ENCODE data around the gene SBDS.
A peak's percentile ranks its signal among the peaks of the same experiment; 100 is the strongest.
"Not testable (repeated sequence)": the region's sequence is repeated elsewhere in the genome, so short reads cannot be mapped to it uniquely, and the experiment has no call there.

SBDS gene

DNA sequence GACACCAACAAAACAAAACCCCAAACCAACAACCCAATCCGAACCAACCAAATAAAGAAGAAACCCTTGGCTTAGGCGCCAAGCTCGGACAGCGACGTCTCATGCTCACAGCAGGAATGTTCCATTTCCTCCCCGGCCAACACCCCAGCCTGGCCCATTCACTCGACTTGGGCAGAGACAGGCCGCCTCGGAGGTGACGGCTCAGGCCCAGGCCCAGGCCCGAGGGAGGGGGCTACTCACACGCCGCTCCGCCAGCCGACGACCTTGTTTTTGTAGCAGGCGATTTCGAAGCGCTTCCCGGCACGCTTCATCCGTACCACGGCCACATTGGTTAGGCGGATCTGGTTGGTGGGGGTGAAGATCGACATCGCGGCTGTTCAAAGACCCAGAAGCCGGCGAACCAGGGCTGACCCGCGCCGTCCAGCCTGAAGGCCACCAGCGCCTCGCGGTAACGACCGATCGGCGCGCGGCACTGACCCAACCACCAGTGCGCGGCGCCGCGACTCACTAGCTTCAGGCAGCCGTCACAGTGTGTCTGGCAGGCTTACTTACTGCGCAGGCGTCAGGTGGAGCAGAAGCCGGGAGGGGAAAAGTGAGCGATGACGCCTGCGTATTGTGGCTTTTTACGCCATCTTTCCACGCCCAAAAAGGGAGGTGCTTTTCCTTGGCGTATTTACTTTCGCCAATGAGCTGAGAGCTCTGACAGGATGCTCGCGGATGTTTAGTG lies at the start of gene SBDS:
SBDS (minus strand) TSS at position 537 of the 727 bp plus-strand sequence; CDS start at position 368, 169 bp downstream.
- peak; percentile 83 for DNase-seq (ENCODE audit: low read depth, low spot score)

DNA sequence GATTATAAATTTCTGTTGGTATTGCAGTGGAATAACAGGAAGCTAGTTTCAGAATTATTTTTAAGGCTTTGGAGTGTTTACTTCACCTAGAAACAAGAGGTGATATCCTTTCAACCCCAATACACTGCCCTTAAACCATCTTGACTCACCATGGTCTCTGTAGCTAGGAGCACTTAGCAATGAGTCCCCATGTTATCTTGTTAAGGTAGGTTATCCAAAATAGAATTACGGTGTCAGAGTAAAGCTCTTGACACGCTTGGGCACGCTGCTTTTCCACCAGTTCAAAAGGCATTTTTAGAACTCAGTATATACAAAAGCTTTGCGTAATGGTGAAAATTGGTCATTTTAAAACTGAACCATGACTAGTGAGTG lies 48.2 kb upstream of the SBDS start:
- DNase-seq (ENCODE audit: low read depth, low spot score) = not testable (repeated sequence)

DNA sequence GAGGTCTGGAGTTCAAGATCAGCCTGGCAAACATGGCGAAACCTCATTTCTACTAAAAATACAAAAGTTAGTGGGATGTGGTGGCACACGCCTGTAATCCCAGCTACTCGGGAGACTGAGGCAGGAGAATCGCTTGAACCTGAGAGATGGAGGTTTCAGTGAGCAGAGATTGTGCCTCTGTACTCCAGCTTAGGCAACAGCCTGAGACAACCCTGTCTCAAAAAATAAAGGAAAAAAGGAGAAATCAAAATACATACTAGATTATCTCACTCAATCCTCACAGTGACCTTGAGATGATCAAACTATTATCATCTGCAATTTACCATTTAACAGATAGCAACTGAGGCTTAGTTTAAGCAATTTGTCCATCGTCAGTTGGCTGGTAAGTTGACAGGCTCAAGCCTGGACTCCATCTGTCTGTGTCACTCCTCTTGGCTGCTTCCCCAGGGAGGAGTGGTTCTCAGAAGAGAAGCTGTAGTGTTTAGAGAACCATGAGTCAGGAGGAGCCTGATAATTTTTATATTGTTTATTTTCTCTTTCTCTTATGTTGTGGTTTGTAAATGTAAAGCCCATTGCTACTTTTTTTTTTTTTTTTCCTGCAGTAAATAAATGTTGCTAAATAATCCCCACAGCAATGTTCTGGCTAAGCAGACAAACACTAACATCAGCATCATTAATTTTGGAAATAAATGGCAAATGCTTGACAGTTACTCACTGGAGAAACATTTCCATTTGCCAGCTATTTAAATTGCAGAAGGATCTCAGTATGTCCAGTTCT lies 47.6 kb upstream of the SBDS start:
- DNase-seq (ENCODE audit: low read depth, low spot score) = not testable (repeated sequence)

DNA sequence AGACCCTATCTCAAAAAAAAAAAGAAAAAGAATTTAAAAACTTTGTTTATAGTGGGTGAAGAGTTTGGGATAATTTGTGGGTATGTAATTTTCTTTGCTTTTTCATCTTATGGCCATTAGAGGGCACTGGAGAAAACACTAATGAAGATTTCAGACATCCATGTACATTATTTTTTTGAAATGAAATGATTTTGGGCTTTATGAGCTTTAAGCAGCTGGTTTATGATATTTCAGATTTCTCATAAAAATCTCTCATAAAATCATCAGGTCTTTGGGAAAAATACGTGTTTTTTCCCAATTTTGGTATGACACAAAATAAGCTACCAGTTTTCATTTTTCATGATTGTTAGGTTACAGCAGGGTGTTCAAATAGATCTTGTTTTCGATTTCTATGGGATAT lies 45.4 kb upstream of the SBDS start:
- not testable (repeated sequence) for DNase-seq (ENCODE audit: low read depth, low spot score)

- not testable (repeated sequence) for DNase-seq (ENCODE audit: low read depth, low spot score)
These were observed 41.3 kb upstream of the SBDS start for GRCh38 chr7:67036432-67037395.

GRCh38 chr7:67033251-67033650 lies 37.9 kb upstream of the SBDS start:
- no peak for DNase-seq (ENCODE audit: low read depth, low spot score)

DNA sequence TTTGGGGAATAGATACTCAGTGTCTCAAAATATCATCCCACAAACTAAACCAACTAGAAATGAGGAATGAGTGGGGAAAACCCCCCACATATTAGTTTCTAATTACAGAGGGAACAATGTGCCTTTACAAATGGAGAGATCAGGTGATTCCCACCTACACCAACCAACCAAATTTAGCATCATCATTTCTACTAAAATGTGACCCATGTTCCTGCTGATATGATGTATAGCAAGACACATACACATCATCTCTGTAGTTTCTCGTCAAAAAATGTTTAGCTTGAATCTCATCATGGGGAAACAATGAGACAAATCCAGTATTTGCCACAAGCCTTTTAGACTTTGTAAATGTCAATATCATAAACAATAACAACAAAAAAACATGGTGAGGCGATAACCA lies 36.3 kb upstream of the SBDS start:
- DNase-seq (ENCODE audit: low read depth, low spot score) = not testable (repeated sequence)

DNA sequence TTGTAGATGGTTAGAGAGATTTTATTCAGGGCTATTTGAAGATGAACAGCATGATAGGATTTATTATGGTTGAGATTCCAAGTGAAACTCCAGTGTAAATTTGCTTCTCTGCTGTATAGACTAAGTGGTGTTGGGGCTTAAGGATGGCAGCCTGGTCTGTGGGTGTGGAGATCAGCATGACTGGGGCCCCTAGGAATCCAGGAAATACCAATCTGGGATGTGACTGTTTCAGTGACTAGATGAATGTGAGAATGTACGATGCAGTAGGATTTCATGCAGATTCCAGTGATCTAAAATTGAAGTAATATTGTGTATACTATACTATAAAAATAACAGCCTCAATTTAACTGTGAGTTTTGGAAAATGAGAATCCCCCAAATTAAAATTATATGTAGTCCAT lies 30.1 kb upstream of the SBDS start:
- DNase-seq (ENCODE audit: low read depth, low spot score) = not testable (repeated sequence)

GRCh38 chr7:67022511-67022910 lies 27.1 kb upstream of the SBDS start:
- DNase-seq (ENCODE audit: low read depth, low spot score) = no peak

- no peak for DNase-seq (ENCODE audit: low read depth, low spot score)
These were observed 25.9 kb upstream of the SBDS start for GRCh38 chr7:67021260-67021659.

DNA sequence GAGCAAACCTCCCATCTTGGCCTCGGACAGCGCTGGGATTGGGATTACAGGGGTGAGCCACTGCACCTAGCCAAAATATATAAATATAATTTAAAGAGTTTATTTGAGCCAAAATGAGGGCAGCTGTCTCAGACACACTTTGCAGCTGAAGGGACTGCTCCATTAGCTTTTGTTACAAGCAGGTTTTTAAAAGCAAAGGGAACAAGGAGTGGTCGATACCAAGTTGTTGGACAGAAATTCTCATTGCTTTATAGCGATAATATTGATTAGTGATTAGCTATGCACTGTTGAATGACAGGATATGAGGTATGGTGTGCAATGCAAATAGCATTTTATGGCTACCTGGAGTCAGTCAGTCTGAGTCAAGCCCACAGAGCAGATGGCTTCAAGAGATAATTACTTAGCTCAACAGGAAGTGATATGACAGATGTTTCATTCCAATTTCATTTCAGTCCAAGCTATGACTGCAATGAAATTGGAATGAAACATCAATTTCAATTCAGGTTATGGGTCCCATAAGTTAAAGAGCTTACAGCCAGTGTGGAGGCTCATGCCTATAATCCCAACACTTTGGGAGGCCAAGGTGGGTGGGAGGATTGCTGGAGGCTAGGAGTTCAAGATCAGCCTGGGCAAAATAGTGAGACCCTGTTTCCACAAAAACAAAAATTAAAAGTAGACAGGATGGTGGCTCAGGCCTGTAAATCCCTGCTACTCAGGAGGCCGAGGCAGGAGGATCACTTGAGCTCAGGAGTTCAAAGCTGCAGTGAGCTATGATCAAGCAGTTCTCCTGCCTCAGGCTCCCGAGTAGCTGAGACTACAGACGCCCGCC lies 24.4 kb upstream of the SBDS start:
- no peak for DNase-seq (ENCODE audit: low read depth, low spot score)

DNA sequence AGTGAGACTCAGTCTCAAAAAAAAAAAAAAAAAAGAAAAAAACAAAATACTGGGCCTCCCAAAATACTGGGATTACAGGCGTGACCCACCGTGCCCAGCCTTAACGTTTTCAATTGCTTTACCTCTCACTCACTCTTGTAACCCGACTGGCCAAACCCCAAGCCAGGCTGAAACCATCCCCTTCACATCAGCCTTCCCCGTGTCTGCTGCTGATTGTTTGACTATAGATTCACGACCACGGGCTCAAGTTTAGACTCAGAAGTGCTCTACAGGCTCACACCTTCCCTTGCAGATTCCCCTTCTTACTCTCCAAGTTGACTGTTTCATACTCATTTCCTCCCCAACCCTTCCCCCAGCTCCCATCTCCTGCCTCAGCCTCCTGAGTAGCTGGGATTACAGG lies 23.6 kb upstream of the SBDS start:
- no peak for DNase-seq (ENCODE audit: low read depth, low spot score)

- DNase-seq (ENCODE audit: low read depth, low spot score) = not testable (repeated sequence)
These were observed 22.6 kb upstream of the SBDS start for GRCh38 chr7:67017971-67018370.

DNA sequence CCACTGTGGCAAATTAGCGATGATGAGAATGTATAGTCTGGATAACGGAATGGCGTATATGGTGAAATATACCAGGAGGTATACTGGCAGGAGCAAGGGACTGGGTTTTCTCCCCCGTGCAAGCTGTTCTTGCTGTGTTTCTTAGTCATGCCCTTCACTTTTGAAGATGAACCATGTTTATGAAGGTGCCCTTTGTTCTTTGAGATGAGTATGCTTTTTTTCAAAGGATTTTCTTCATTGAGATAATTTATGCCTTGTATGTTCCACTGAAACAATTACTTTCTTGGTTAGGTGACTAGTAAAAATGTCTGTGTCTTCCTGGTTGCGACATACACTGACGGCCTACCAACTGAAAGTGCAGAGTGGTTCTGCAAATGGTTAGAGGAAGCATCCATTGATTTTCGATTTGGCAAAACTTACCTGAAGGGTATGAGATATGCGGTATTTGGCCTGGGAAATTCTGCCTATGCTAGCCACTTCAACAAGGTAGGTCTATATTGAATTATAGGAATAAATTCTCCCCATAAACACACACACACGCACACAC lies 18.8 kb upstream of the SBDS start:
- not testable (repeated sequence) for DNase-seq (ENCODE audit: low read depth, low spot score)

DNA sequence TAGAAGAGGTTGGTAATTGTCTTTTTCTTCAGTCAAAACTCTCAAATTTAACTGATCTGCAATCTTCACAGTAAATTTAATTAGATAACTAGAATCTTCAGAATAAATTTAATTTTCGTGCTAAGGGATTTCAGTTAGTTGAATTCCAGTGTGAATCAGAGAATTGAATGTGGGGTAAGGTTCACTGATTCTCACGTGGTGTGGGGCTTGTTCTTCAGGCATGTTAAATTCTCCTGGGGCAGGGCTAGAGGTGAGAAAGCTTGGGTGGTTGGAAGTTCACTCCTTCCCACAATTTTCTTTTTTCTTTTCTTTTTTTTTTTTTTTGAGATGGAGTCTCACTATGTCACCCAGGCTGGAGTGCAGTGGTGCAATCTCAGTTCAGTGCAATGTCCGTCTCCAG lies 14.3 kb upstream of the SBDS start:
- not testable (repeated sequence) for DNase-seq (ENCODE audit: low read depth, low spot score)

DNA sequence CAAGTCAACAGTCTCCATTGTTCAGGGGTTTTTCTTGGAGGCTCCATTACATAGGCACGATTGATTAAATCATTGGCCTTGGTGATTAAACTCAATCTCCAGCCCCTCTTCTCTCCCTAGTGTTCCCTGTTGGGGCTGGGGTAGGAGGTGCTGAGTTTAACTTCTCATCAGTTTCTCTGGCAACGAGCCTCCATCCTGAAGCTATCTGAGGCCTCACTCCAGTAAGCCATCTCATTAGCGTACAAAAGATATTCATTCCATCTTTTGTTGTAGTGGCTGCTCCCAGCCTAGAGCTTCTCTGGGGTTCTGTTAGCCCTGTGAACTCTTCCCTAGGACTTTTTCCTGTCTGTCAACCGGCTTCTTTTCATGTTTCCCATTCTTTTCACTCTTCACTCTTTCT lies 12.9 kb upstream of the SBDS start:
- DNase-seq (ENCODE audit: low read depth, low spot score) = no peak

DNA sequence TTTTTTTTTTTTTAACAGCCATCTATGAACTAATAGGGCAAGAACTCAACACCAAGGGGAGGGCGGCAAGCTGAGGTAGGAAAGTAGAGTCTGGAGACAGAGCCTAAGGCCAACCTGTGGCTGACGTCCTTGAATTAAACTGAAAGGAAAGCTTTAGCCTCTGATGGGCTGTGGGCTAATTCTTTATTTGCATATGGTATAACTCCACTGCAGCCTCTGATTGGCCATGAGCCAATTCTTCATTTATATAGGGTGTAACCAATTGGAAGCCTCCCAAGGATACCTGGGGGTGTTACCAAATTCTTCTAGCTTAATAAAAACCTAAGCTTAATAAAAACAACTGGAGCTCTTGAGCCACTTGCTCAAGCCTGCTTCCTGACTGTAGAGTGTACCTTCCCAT lies 11.6 kb upstream of the SBDS start:
- DNase-seq (ENCODE audit: low read depth, low spot score) = no peak

DNA sequence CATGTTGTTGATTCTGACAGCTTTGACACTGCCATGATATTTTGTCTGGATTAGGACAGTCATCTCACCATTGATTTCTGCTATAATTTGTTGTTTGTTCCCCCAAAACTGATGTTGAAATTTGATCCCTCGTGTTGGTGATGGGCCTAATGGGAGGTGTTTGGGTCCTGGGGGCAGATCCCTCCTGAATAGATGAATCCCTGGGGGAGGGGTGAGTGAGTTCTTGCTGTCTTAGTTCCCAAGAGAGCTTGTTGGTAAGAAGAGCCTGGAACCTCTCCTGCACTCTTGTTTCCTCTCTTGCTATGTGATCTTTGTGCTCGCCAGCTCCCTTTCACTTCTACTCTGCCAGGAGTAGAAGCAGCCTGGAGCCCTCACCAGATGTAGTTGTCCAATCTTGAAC lies 8.8 kb upstream of the SBDS start:
- not testable (repeated sequence) for DNase-seq (ENCODE audit: low read depth, low spot score)

DNA sequence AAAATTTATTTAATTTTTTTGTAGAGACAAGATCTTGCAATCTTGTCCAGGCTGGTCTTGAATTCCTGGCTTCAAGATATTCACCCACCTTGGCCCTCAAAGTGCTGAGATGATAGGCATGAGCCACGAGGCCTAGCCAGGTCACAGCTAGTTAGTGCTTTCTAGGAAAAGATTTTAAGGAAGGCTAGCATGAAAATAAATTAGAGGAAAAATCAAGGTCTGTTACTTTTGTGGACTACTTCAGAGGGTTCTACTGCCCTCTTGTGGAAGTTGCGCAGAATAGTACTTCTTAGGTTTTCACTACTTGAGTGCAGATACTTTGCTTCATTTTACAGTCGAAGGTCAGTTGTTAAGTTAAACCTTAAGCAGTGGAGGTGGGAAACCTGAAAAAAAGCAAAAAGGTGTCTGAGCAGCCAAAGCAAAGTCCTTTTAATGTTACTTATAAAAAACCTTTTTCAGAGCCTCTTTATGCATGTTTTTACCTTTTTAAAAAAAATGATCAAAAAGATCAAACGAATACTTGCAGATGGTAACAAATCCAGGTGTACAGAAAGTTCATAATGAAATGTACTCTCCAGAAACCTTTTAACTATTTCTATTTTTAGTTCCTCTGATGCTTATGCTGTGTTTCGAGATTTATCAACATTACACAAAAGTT lies 5.3 kb upstream of the SBDS start:
- not testable (repeated sequence) for DNase-seq (ENCODE audit: low read depth, low spot score)

Data from activated naive CD8-positive, alpha-beta T cell treated with anti-CD3 and anti-CD28 coated beads, Interleukin-2, amount 50 U/mL, for 16 hours (primary cell).